HepG2 (cell line): ENCODE data around the gene FER1L5. TPM values are rescaled to one million over a fixed set of nuclear protein-coding genes. Genes with fewer than 3 reads are reported as not detected.
A peak's percentile ranks its signal among the peaks of the same experiment; 100 is the strongest.

Experiments
- FOXJ3 ChIP-seq: sonication (generic); formaldehyde crosslinking; IDR thresholded peaks from 2 replicates; pipeline ENCODE4 v1.4.0; 2020; ENCODE audit warnings: missing genetic modification reagents, mild to moderate bottlenecking, borderline replicate concordance
- GATA4 ChIP-seq: sonication (generic); IDR thresholded peaks from 2 replicates; pipeline ENCODE4 v1.6.1; 2016; ENCODE audit warnings: antibody characterized with exemption, low read depth, borderline replicate concordance
- HINFP ChIP-seq: sonication (generic); formaldehyde crosslinking; IDR thresholded peaks from 2 replicates; pipeline ENCODE4 v1.4.0; 2020; ENCODE audit warnings: low read depth, mild to moderate bottlenecking, missing genetic modification reagents
- MAX ChIP-seq: IDR thresholded peaks from 2 replicates; pipeline ENCODE4 v1.6.1; 2012; ENCODE audit warnings: inconsistent platforms
- NBN ChIP-seq: fragments of 450-650 bp; conservative IDR thresholded peaks from 2 replicates; pipeline ENCODE4 v1.6.1; 2017
- NCOR1 ChIP-seq: fragments of 200-600 bp; sonication (generic); IDR thresholded peaks from 2 replicates; pipeline ENCODE4 v1.7.0; 2017; ENCODE audit warnings: antibody characterized with exemption, low read length, borderline replicate concordance
- SMARCE1 ChIP-seq: fragments of 450-650 bp; IDR thresholded peaks from 2 replicates; pipeline ENCODE4 v1.6.1; 2017; ENCODE audit warnings: borderline replicate concordance
- ZBTB40 ChIP-seq, 2 experiments: fragments of 450-650 bp in 1 of 2; sonication (generic) in 1 of 2; formaldehyde crosslinking in 1 of 2; IDR thresholded peaks; 2 replicates each; pipeline versions ENCODE4 v1.6.1 to v1.8.0; 2016 to 2022; ENCODE audit warnings: antibody characterized with exemption in 1 of 2, mild to moderate bottlenecking in 1 of 2, missing genetic modification reagents in 1 of 2
- ZGPAT ChIP-seq: IDR thresholded peaks from 2 replicates; pipeline ENCODE4 v1.6.1; 2016; ENCODE audit warnings: mild to moderate bottlenecking
- ZNF367 ChIP-seq: sonication (generic); formaldehyde crosslinking; IDR thresholded peaks from 2 replicates; pipeline ENCODE4 v1.4.0; 2020; ENCODE audit warnings: missing genetic modification reagents, borderline replicate concordance
- ZNF512 ChIP-seq: sonication (generic); formaldehyde crosslinking; IDR thresholded peaks from 2 replicates; pipeline ENCODE4 v1.4.0; 2020; ENCODE audit warnings: mild to moderate bottlenecking, missing genetic modification reagents
- ZSCAN20 ChIP-seq: sonication (generic); formaldehyde crosslinking; IDR thresholded peaks from 2 replicates; pipeline ENCODE4 v1.4.0; 2020; ENCODE audit warnings: missing genetic modification reagents, mild to moderate bottlenecking, borderline replicate concordance
- polyA plus RNA-seq, 8 experiments: library from polyadenylated mRNA; depleted of rRNA in 3 of 8; stranded (reverse) in 7 of 8; unstranded in 1 of 8; fragments of >200 nt; fragmentation: Illumina TruSeq in 4 of 8; extraction: Trizol in 4 of 8; gene quantifications; 2 replicates each; pipeline versions ENCODE4 v1.2.1 to v1.2.3, GENCODE V29; 2011 to 2016; ENCODE audit warnings: low read depth in 4 of 8, missing spikeins in 1 of 8, mixed read lengths in 1 of 8; ENCODE audit not compliant: insufficient read depth in 1 of 8
- total RNA-seq, 5 experiments: library from RNA; depleted of rRNA; stranded (reverse); fragments of >200 nt; fragmentation: Illumina TruSeq; extraction: Trizol; gene quantifications; 2 replicates each; pipeline ENCODE4 v1.2.3, GENCODE V29; 2016; ENCODE audit warnings: low read depth in 1 of 5

FER1L5 gene
- total and polyA plus RNA-seq, 2 of the 13 experiments (the other 11 are each of a cell fraction or from before 2014, with no cell fraction given): 0.02 to 0.08 TPM

GRCh38 chr2:96638144-96639121, 4.1 kb upstream of the FER1L5 start, which contains the start of gene KANSL3 (continued):
- TF ChIP-seq FOXJ3 (peak; percentile 66), GATA4 (peak; percentile 79), ZGPAT (CRISPR knock-in tag) (peak; percentile 98), NCOR1 (no peak; the same call in 1 of the 2 replicates), ZNF512 (CRISPR knock-in tag) (peak; percentile 82), ZNF367 (CRISPR knock-in tag) (0 out of 2 replicates have a peak, but pooled peaks have one; percentile 76), SMARCE1 (no peak), HINFP (CRISPR knock-in tag) (peak; percentile 74; the same call in 1 of the 2 replicates), ZSCAN20 (CRISPR knock-in tag) (peak; percentile 86; the same call in 1 of the 2 replicates), ZBTB40 (IDR thresholded peaks at IDR 0.05) (no peak), ZBTB40 (CRISPR knock-in tag; IDR thresholded peaks at IDR 0.05) (peak; percentile 87), NBN (no peak), MAX (peak; percentile 98)
